GM10248 (cell line): Measurements from ENCODE around the gene AUTS2.

ENCODE experiments used
- CTCF ChIA-PET: fragments of 300-600 bp; sonication (Branson Sonifier 250); formaldehyde crosslinking; extraction: SDS; loops from one replicate; lab custom pipeline; 2021; ENCODE audit warnings: antibody characterized with exemption; lab: Yijun Ruan, JAX
- POLR2A ChIA-PET: fragments of 350-650 bp; sonication (Branson Sonifier 250); formaldehyde crosslinking; extraction: SDS; loops from one replicate; lab custom pipeline; 2020; ENCODE audit warnings: antibody characterized with exemption; lab: Yijun Ruan, JAX
- DNase-seq: peaks from one replicate; pipeline ENCODE4 v3.0.0; 2012; ENCODE audit errors: extremely low spot score
- TF ChIP-seq, protein P1 (sequence below): IDR thresholded peaks from 2 replicates; pipeline ENCODE4 v1.5.1; 2012; ENCODE audit warnings: mild to moderate bottlenecking, low read depth; ENCODE audit errors: extremely low read depth, missing control alignments, control extremely low read depth

The AUTS2 gene

DNA sequence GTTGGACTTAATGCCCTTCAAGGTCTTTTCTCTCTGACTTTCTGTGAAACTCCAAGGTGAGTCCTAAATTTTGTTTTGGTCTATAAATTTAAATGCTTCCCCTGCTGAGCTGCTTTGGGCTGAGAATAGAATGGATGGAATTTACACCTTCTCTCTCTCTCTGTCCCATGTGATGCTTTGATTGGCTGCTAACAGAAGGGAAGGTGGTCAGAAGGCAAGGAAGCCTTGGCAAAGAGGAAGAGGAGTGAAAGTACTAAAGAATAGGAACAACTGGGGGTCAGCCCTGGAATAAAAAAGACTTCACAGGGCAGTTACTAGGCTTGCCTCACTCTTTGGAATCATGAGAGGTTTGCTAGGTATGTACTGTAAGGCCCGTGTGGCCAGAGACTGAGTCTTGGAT, 260.2 kb downstream of the AUTS2 start:
- CTCF ChIA-PET = interaction anchor here (3.6 kb wide), 1 partner anchor 11 kb away, joined by 17 read pairs; no protein-coding TSS in a partner anchor
- no peak for DNase-seq
- TF ChIP-seq, protein P1, sequence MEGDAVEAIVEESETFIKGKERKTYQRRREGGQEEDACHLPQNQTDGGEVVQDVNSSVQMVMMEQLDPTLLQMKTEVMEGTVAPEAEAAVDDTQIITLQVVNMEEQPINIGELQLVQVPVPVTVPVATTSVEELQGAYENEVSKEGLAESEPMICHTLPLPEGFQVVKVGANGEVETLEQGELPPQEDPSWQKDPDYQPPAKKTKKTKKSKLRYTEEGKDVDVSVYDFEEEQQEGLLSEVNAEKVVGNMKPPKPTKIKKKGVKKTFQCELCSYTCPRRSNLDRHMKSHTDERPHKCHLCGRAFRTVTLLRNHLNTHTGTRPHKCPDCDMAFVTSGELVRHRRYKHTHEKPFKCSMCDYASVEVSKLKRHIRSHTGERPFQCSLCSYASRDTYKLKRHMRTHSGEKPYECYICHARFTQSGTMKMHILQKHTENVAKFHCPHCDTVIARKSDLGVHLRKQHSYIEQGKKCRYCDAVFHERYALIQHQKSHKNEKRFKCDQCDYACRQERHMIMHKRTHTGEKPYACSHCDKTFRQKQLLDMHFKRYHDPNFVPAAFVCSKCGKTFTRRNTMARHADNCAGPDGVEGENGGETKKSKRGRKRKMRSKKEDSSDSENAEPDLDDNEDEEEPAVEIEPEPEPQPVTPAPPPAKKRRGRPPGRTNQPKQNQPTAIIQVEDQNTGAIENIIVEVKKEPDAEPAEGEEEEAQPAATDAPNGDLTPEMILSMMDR = no peak
- POLR2A ChIA-PET = no interaction called here

DNA sequence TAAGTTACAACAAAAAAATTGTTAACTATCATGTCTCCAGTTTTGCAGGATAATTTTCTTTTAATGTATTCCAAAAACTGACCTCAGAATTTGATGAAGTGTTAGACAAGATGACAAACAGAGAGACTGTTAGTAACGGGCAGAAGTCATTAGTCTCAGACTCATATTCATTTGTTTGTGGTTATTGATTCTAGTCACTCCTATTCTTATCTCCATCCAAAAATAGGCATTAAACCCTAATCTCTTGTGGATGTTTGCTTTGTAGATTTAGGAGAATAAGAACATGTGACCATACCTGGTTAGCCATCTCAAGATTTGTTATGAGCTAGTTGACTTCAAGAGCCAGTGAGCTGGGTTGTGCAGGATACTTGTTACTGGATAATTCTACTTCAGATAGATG, 261.1 kb downstream of the AUTS2 start:
- CTCF ChIA-PET = interaction anchor here (0.8 to 3.6 kb wide), 2 partner anchors 9 to 12 kb away, joined by 3 to 17 read pairs; no protein-coding TSS in a partner anchor

GRCh38 chr7:69860486-69860885, 262.2 kb downstream of the AUTS2 start:
- ChIA-PET POLR2A (no interaction called here), CTCF (interaction anchor here (3.6 kb wide), 1 partner anchor 13 kb away, joined by 17 read pairs; no protein-coding TSS in a partner anchor)
- DNase-seq = no peak
- TF ChIP-seq, protein P1 = no peak

More for the DNA sequence above, 261.1 kb downstream of the AUTS2 start:
- TF ChIP-seq, protein P1 = no peak
- POLR2A ChIA-PET = no interaction called here
- no peak for DNase-seq

GRCh38 chr7:69860941-69861622, 262.8 kb downstream of the AUTS2 start:
- POLR2A ChIA-PET = no interaction called here
- TF ChIP-seq, protein P1 = no peak
- CTCF ChIA-PET = interaction anchor here (3.6 kb wide), 1 partner anchor 14 kb away, joined by 17 read pairs; no protein-coding TSS in a partner anchor
- no peak for DNase-seq

GRCh38 chr7:69862413-69863064, 264.3 kb downstream of the AUTS2 start:
- TF ChIP-seq, protein P1 = no peak
- DNase-seq = no peak
- CTCF ChIA-PET = no interaction called here
- POLR2A ChIA-PET = no interaction called here

DNA sequence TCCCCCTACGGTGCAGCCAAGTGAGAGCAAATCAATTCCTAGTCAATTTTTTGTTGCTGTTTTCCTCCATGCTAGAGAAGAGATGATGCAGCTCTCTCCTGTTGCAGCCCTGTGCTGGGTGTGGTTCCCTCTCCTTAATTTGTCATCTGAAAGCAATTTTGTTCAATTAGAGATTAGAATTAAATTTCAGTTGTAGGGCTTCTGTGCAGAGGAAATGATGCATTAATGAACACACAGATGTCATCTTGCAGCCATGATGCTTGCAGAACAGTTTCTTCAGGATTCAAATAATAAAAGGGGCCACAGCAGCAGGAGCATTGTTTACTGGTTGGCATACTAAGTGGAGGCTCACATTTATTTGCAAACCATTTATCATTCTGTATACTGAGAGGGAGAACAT, 266.0 kb downstream of the AUTS2 start:
- CTCF ChIA-PET = no interaction called here
- TF ChIP-seq, protein P1 = no peak
- POLR2A ChIA-PET = no interaction called here
- DNase-seq = no peak
